Fibroblast of skin of scalp (primary cell): Measurements from ENCODE around the gene VIPR1.

Experiments used
- DNase-seq: peaks from one replicate; pipeline ENCODE4 v3.0.0-alpha.2; 2013

Gene VIPR1

DNA sequence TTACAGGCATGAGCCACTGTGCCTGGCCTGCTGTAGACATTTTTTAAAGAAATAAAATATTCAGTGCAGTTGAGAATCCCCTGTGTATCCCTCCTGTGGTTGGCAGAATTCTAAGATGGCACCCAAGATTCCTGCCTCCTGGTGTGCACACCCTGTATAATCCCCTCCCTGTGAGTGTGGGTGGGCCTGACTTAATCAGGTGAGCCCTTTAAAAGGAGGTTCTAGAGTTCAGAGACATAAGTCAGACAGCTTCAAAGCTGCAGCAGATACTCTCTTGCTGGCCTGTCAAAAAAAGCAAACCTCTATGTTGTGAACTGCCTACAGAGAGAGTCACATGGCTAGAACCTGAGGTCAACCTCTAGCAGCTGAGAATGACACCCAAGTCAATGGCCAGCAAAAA is 7.0 kb upstream of the VIPR1 start:
- DNase-seq: no peak

GRCh38 chr3:42497009-42497731 is 5.3 kb upstream of the VIPR1 start:
- DNase-seq: peak; percentile 97

GRCh38 chr3:42498034-42498433 is 4.4 kb upstream of the VIPR1 start:
- no peak for DNase-seq

DNA sequence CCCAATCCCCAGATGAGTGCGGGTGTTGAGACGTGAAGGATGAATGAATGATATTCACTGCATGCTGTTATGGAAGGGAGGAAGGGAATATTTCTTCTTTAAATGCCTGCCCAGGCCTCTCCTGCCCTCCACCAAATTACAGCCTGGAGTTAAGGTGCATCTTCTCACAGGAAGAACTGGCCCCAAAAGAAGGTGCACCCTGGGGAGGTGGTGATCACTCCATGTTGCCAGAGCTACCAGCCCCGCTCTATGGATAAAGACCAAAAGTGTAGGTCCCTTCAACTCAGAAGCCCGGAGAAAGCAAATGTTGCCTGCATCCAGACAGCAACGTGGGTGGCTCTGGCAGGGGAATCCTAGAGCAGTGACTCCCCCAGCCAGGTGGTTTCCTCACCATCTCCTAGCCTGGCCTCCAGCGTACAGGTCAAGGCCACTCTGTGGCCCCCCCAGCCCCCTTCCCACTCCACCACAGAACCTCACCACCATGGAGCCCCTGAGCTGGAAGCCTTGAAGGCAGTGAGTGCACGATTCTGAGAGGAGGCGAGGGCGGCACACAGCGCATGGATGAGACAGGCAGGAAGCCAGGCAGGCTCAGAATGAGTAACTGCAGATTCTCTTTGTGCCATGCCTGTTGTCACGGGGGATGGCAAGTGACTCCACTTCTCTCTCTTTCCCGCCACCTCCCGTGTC is 3.5 kb upstream of the VIPR1 start:
- DNase-seq: no peak

DNA sequence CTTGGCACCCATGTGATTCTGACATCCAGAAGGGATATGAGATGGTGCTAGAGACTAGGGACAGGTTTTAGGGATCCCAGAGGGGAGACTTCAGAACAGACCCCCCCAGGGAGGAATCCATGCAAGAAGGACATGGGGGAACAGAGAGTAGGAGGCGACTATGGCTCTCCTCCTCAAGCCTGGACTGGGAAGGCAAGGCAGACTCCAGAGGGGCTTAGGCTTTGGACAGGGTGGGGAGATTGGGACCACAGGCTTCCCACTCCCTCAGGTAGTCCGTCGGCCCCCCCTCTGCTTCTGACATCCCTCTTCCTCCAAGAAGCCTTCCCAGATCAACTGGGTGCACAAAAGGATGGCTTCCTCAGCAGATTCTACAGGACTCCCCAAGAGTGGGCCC is 3.0 kb upstream of the VIPR1 start:
- no peak for DNase-seq

GRCh38 chr3:42500091-42500490 is 2.4 kb upstream of the VIPR1 start:
- no peak for DNase-seq

GRCh38 chr3:42500909-42501308 is 1.5 kb upstream of the VIPR1 start:
- no peak for DNase-seq

- no peak for DNase-seq
These were observed 1.1 kb upstream of the VIPR1 start for GRCh38 chr3:42501321-42501680.

DNA sequence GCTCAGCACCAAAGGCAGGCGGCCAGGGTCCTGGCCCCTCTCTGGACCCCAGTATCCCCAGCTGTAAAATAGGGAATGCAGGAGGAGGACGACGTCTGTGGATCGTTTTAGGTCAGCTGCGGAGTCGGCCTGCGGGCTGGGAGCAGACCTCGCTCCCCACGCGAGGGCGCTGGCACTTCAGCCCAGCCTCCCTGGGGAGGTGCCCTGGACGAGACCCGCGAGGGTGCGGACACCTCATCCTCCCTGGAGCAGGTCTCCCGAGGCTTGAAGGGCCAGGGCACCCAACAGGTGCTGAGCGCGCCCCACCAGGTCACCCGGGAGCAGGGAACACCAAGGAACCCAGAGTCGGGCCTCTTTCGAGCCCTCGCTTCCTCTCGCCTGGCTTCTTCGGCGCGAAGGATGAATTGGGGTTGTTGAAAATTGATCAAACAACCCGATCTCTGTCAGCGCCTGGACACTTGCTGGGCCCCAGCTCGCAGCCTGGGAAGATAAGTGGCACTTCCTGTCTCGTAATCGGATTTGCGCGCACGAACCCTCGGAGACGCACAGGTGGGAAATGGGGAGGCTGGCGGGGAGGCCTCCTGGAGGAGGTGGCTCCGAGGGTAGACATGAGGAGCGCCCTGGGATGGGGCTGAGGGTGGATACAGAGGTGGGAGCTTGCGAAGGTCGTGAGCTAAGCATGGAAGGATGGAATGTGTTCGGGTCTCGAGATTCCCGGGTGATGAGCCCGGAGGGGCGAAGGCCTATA is 588 bp upstream of the VIPR1 start:
- peak; percentile 33 for DNase-seq

GRCh38 chr3:42503251-42503924 is 945 bp downstream of the VIPR1 start:
- no peak for DNase-seq

GRCh38 chr3:42503957-42504333 is 1.5 kb downstream of the VIPR1 start:
- no peak for DNase-seq

- no peak for DNase-seq
These were observed 2.1 kb downstream of the VIPR1 start for GRCh38 chr3:42504334-42505127.

GRCh38 chr3:42505128-42505848 is 2.8 kb downstream of the VIPR1 start:
- DNase-seq: no peak

DNA sequence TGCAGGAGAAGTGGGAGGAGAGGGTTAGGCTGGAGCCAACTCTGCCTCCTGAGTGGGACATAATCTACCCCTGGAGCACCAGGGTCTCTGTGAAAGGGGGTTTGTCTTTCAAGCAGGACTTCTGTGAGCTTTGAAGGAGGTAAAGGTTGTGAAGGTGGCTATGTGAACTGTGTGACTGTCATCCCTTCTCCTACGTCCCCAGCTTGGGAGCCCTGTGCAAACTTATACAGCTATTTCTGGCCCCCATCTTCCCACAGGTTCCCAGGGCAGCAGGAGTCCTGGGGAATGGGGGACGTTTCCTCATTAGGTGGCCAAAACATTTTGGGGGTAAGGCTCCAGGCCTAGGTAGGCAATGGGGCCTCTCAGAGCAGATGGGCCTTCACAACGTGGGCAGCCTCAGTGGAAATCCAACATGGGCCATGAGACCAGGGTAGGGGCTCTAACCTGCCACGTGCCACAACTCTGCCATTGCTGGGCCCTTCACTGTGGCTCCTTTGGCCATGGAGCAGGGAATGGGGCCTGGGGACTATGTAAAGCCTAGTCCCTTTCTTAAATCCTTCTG is 3.5 kb downstream of the VIPR1 start:
- DNase-seq: no peak

DNA sequence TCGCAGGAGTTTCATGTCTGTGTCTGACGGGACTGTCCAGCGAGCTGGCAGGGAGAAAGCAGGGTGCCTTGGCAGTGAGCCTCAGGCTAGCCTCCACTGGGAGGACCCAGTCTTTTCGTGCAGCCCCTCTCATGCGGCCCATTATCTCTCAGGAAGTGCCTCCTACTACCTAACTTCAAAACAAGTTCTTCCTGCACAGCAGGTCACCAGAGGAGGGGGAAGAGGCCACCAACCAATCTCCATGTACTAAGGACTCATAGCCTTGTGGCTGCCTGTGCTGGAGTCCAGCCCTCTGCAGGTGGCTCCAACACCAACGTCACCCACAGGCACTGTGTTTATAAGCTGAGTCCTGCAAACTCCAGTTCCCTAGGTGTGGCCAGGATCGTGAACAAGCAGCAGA is 4.8 kb downstream of the VIPR1 start:
- no peak for DNase-seq

GRCh38 chr3:42507761-42508335 is 5.4 kb downstream of the VIPR1 start:
- DNase-seq: no peak

DNA sequence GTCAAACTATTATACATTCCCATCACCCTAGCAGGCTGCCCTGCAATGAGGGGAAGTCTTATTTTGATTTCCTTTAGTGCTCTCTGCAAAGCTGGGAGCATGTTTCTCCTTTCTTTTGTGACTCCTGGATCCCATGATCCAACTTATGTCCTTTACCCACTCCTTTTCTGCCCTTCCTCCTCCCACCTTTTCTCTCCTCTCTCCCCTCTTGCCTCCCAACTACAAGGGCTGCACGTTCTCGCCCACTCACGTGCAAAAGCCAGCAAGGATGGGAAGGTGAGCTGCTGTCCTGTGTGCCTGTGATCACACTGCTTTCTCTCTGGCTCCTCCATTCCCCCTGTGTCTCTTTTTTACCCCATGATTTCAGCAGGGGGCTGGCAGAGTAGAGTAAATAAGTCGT is 6.1 kb downstream of the VIPR1 start:
- DNase-seq: no peak

- DNase-seq: no peak
These were observed 6.7 kb downstream of the VIPR1 start for GRCh38 chr3:42509111-42509510.

GRCh38 chr3:42510325-42510724 is 7.9 kb downstream of the VIPR1 start:
- DNase-seq: no peak

- no peak for DNase-seq
These were observed 8.8 kb downstream of the VIPR1 start for GRCh38 chr3:42511201-42511600.

DNA sequence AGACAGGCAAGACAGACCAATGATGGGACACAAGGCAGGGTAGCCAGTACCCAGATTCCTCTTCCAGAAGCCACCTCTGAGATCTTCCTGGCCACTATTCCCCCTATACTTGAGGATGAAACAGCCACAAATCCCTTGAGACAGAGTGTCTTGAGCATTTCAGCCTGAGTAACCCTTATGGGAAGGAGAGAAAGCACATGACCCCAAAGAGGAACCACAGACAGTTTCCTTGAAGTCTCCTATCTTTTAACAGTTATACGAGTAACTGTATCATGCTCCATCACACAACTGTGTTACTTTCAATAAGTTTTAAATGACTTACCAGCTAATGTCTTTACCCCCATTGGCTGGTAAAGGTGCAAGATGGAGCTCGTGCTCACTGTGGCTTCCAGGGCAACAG is 9.3 kb downstream of the VIPR1 start:
- DNase-seq: no peak
